ENCODE data around the gene BTN1A1. TPM values are rescaled to one million over a fixed set of nuclear protein-coding genes. Genes with fewer than 3 reads are reported as not detected.

BTN1A1 gene
- total RNA-seq, 1 donor from 2014 or later = not detected

GRCh38 chr6:26525838-26526237 is 25.7 kb downstream of the BTN1A1 start:
- DNase-seq (ENCODE audit: low read depth) = no peak
- no peaks in the 10 kb centered on the region for H3K36me3 ChIP-seq (ENCODE audit: control insufficient read depth, insufficient read depth, low read length)
- no peaks in the 10 kb centered on the region for H3K27me3 ChIP-seq (ENCODE audit: control insufficient read depth, insufficient read depth, low read length)
- no peak for TF ChIP-seq CTCF (IDR thresholded peaks at IDR 0.05; ENCODE audit: insufficient read depth, low read length, poor library complexity, severe bottlenecking)
- H3K4me3 ChIP-seq (ENCODE audit: low read depth, low read length) = no peak overlapping the region

DNA sequence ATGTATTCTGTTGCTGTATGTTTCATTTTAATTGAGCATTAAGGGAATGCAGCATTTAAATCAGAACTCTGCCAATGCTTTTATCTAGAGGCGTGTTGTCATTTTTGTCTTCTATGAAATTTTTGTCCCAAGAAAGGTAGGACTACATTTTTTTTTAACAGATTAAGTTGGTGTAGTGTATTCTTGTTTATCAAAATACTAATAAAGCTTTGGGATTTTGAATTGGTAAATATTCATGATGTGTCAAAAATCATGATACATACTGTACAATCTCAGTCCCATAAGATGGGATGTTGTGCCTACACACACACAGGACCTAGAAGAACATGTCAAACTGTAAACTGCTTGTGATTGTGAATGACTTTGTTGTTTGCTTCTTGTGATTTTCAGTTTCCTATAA is 26.8 kb downstream of the BTN1A1 start:
- no peak for DNase-seq (ENCODE audit: low read depth)
- H3K27me3 ChIP-seq (ENCODE audit: control insufficient read depth, insufficient read depth, low read length) = no peaks in the 10 kb centered on the region
- TF ChIP-seq CTCF (IDR thresholded peaks at IDR 0.05; ENCODE audit: insufficient read depth, low read length, poor library complexity, severe bottlenecking) = no peak
- H3K36me3 ChIP-seq (ENCODE audit: control insufficient read depth, insufficient read depth, low read length) = no peaks in the 10 kb centered on the region
- H3K4me3 ChIP-seq (ENCODE audit: low read depth, low read length) = no peak overlapping the region

GRCh38 chr6:26530203-26530602 is 30.1 kb downstream of the BTN1A1 start:
- H3K4me3 ChIP-seq (ENCODE audit: low read depth, low read length) = no peak overlapping the region

GRCh38 chr6:26531897-26532296 is 31.8 kb downstream of the BTN1A1 start:
- no peaks in the 10 kb centered on the region for H3K36me3 ChIP-seq (ENCODE audit: control insufficient read depth, insufficient read depth, low read length)
- no peak for TF ChIP-seq CTCF (IDR thresholded peaks at IDR 0.05; ENCODE audit: insufficient read depth, low read length, poor library complexity, severe bottlenecking)
- H3K4me3 ChIP-seq (ENCODE audit: low read depth, low read length) = no peak overlapping the region
- H3K27me3 ChIP-seq (ENCODE audit: control insufficient read depth, insufficient read depth, low read length) = no peaks in the 10 kb centered on the region
- DNase-seq (ENCODE audit: low read depth) = no peak

More at GRCh38 chr6:26530203-26530602, 30.1 kb downstream of the BTN1A1 start:
- no peak for DNase-seq (ENCODE audit: low read depth)
- Histone ChIP-seq H3K36me3 (ENCODE audit: control insufficient read depth, insufficient read depth, low read length) (no peaks in the 10 kb centered on the region), H3K27me3 (ENCODE audit: control insufficient read depth, insufficient read depth, low read length) (no peaks in the 10 kb centered on the region)
- TF ChIP-seq CTCF (IDR thresholded peaks at IDR 0.05; ENCODE audit: insufficient read depth, low read length, poor library complexity, severe bottlenecking) = no peak

- DNase-seq (ENCODE audit: low read depth) = no peak
- Histone ChIP-seq H3K36me3 (ENCODE audit: control insufficient read depth, insufficient read depth, low read length) (no peaks in the 10 kb centered on the region), H3K27me3 (ENCODE audit: control insufficient read depth, insufficient read depth, low read length) (no peaks in the 10 kb centered on the region), H3K4me3 (ENCODE audit: low read depth, low read length) (peak overlapping the region; percentile 46)
- TF ChIP-seq CTCF (IDR thresholded peaks at IDR 0.05; ENCODE audit: insufficient read depth, low read length, poor library complexity, severe bottlenecking) = no peak
Measured at GRCh38 chr6:26532699-26533531, 32.8 kb downstream of the BTN1A1 start.

DNA sequence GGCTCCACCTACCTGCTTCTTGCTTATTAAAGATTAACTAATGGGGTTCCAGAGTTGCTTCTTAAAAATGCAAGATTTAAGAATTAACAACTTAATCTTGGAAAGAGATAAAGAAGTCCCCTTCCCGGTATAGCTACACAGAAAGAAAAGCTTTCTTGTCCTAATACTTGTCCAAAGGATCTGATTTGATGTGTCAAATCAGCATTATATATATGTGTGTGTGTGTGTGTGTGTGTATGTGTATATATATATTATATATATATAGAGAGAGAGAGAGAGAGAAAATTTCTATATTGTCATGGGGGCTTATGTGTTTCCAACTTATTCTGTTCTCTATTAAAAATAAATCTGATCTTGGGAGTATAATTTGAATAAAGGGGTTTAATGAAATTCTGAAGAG is 33.4 kb downstream of the BTN1A1 start:
- TF ChIP-seq CTCF (IDR thresholded peaks at IDR 0.05; ENCODE audit: insufficient read depth, low read length, poor library complexity, severe bottlenecking) = no peak
- DNase-seq (ENCODE audit: low read depth) = no peak
- Histone ChIP-seq H3K27me3 (ENCODE audit: control insufficient read depth, insufficient read depth, low read length) (no peaks in the 10 kb centered on the region), H3K36me3 (ENCODE audit: control insufficient read depth, insufficient read depth, low read length) (no peaks in the 10 kb centered on the region), H3K4me3 (ENCODE audit: low read depth, low read length) (peak overlapping the region; percentile 46)
